ENCODE measurements around the gene CMSS1.

DNA sequence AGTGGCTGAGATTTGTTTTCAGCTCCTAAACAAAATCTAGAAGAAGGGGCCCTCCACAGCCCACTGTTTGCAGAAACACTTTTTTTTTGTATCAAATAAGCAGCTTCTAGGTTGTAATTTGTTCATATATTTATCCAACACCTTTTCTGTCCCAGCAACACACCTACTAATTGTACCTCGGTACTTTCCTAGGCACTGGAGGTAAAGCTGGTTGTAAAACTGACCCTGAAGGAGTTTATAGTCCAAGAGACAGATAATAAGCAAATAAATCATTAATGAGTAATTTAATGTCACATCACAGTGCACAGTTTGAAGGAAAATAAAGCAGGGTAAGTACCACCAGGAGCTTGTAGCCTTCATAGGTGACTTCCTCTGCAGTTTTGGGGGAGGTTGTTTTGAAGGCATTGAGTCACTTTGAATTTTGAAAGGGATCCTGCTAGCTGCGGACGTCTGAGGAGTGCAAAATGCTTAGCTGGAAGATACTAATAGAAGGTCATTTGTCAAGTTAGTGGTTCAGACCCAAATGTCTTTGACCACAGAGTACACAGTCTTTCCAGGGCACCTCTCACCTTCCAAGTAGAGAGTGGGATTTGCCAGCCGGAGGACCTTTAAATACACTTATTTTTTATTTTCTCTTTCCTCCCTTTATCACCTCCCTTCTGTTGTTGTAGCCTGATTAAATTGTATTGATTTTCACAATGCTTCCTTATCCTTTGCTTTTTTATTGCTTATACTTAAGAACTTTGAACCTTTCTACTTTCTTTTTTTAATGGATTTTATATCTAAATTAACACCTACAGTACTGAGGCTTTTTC, 53.8 kb downstream of the CMSS1 start:
- TF ChIP-seq, protein P1, sequence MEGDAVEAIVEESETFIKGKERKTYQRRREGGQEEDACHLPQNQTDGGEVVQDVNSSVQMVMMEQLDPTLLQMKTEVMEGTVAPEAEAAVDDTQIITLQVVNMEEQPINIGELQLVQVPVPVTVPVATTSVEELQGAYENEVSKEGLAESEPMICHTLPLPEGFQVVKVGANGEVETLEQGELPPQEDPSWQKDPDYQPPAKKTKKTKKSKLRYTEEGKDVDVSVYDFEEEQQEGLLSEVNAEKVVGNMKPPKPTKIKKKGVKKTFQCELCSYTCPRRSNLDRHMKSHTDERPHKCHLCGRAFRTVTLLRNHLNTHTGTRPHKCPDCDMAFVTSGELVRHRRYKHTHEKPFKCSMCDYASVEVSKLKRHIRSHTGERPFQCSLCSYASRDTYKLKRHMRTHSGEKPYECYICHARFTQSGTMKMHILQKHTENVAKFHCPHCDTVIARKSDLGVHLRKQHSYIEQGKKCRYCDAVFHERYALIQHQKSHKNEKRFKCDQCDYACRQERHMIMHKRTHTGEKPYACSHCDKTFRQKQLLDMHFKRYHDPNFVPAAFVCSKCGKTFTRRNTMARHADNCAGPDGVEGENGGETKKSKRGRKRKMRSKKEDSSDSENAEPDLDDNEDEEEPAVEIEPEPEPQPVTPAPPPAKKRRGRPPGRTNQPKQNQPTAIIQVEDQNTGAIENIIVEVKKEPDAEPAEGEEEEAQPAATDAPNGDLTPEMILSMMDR (IDR thresholded peaks at IDR 0.05): no peak
- TF ChIP-seq, protein P2, sequence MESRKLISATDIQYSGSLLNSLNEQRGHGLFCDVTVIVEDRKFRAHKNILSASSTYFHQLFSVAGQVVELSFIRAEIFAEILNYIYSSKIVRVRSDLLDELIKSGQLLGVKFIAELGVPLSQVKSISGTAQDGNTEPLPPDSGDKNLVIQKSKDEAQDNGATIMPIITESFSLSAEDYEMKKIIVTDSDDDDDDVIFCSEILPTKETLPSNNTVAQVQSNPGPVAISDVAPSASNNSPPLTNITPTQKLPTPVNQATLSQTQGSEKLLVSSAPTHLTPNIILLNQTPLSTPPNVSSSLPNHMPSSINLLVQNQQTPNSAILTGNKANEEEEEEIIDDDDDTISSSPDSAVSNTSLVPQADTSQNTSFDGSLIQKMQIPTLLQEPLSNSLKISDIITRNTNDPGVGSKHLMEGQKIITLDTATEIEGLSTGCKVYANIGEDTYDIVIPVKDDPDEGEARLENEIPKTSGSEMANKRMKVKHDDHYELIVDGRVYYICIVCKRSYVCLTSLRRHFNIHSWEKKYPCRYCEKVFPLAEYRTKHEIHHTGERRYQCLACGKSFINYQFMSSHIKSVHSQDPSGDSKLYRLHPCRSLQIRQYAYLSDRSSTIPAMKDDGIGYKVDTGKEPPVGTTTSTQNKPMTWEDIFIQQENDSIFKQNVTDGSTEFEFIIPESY (IDR thresholded peaks at IDR 0.05; ENCODE audit: borderline replicate concordance, low read depth): no peak
- TF ChIP-seq RFX5 (IDR thresholded peaks at IDR 0.05; ENCODE audit: low read length): no peak
- no peak for TF ChIP-seq CHD2 (IDR thresholded peaks at IDR 0.05; ENCODE audit: low read length, partially characterized antibody)
- no peak for TF ChIP-seq YY1 (IDR thresholded peaks at IDR 0.05; ENCODE audit: low read depth)
- TF ChIP-seq RAD21 (IDR thresholded peaks at IDR 0.05; ENCODE audit: low read length): no peak
- TF ChIP-seq TCF12 (IDR thresholded peaks at IDR 0.05): no peak
- TF ChIP-seq POLR2AphosphoS5 (IDR thresholded peaks at IDR 0.05; ENCODE audit: low read depth, low read length): no peak
- no peak for TF ChIP-seq SMC3 (IDR thresholded peaks at IDR 0.05; ENCODE audit: low read depth, low read length)

Measured in SK-N-SH (cell line).